Measurements from ENCODE around the gene NCOA6. TPM values are rescaled to one million over a fixed set of nuclear protein-coding genes. Genes with fewer than 3 reads are reported as not detected.
A peak's percentile ranks its signal among the peaks of the same experiment; 100 is the strongest.

Gene NCOA6
- 10.0 TPM for total RNA-seq

- DNase-seq (ENCODE audit: low read depth in 2 of 3, low spot score in 2 of 3) = peak; percentile 69 to 84 (median 82)
Observed at GRCh38 chr20:34825530-34826362, at the start of gene NCOA6. NCOA6 (minus strand) TSS chr20:34825651; CDS start chr20:34782355, 43,296 bp downstream.

- DNase-seq (ENCODE audit: low read depth in 2 of 3, low spot score in 2 of 3) = peak in 2 of 3 donors; percentile 63 to 79
Observed at GRCh38 chr20:34874094-34874654, 48.7 kb upstream of the NCOA6 start.

DNA sequence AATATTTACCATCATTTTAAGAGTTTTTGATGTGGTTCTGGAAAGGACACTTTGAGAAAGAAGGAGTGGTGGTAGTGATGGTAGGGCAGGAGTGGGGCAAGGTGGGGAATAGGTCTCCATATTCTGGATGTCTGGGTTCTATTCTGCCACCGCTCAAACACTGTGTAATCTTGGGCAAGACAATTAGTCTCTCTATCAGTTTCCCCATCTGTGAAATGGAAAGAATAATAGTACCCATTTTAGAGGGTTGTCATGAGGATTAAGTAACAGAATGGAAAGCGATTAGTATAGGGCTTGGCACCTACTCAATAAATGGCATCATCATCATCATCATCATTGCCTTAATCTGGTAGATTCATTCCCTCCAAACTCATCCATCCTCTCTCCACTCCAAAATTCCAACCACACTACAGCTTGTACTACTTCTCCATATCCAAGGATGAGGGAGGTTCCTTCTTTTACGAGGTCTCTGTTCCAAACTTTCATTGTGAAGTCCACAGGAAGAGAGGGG is 48.2 kb upstream of the NCOA6 start:
- no peak for DNase-seq (ENCODE audit: low read depth in 2 of 3, low spot score in 2 of 3)

DNA sequence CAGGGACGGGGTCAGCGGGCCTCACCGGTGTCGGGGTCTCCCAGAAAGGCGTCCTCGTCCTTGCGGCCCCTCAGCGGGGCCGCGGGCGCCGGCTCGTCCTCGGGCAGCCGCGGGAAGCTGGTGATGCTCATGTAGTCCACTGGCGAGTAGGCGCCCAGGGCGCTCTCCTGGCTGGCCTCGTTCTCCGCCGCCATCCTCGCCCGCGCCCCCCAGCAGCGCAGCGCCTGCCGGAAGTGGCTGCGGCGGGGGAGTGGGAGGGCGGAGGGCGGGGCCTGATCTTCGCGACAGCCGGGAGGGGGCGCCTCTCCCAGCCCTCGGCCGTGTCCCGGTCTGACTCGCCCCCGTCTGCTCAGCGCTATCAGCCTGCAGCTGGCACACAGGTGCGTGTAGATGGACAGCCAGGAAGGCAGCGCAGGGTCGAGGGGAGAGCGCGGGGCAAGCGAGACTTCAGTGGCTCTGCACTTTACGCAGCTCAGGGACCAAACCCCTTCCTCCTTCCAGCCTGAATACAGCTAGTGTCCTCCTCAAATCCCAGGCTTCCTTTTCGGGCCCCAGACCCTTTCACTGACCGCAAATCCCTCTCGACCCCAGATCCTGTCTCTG is 47.3 kb upstream of the NCOA6 start, which contains the start of gene GGT7:
Gene GGT7, minus strand, starts transcription at position 235 of the 603 bp plus-strand sequence. Its CDS starts 41 bp downstream, at position 194.
- DNase-seq (ENCODE audit: low read depth in 2 of 3, low spot score in 2 of 3) = peak; percentile 70 to 81 (median 79)

DNA sequence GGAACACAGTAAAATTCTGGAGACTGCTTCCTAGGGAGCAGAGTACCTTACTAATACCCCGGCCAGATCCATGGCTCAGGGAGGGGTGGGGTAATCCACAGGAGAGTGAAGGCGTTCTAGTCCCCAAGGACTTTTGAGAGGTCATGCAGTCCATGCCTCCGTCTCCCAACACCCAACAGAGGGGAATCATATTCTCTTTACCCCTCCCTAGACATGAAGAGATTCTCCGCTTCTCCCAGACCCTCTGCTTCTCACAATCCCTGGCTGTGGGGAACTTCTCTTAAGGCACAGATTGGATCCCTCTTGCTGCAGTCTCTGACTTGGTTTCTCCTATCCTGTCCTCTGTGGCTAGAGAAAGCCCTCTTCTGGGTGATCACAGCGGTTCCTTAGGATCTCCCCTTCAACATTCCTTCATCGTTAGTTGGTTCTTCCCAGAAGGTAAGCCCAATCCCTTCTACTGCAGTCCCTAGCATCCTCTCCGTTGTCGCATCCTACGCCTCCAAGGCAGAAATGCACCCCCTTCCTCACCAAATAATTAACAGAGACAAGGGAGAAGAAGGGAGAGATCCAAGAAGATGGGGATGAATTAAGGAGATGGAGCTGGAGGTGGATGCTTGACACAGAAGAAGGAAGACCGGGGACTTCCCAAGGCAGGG is 46.6 kb upstream of the NCOA6 start:
- DNase-seq (ENCODE audit: low read depth in 2 of 3, low spot score in 2 of 3) = peak in 1 of 3 donors; percentile 12

GRCh38 chr20:34871320-34871926 is 46.0 kb upstream of the NCOA6 start:
- DNase-seq (ENCODE audit: low read depth in 2 of 3, low spot score in 2 of 3) = no peak

GRCh38 chr20:34864216-34864615 is 38.8 kb upstream of the NCOA6 start:
- no peak for DNase-seq (ENCODE audit: low read depth in 2 of 3, low spot score in 2 of 3)

GRCh38 chr20:34863421-34863965 is 38.0 kb upstream of the NCOA6 start:
- no peak for DNase-seq (ENCODE audit: low read depth in 2 of 3, low spot score in 2 of 3)

DNA sequence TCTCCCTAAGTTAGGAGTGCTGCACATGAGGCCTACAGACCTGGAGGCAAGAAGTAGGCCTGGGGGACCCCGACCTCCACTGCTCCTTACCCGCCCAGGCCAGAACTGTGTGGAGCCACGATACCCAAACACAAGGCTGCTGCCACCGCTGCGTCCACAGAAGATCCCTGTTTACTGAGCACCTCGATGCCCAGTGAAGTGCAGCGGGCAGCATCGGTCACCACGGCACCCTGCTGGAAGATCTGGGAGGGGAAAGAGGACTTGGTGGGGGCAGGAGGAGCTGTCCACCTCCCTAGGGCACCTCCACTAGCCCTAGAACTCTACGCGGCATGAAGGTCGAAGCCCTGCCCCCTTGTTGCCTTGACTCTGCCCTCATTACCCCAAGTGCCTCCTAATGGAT is 37.3 kb upstream of the NCOA6 start:
- DNase-seq (ENCODE audit: low read depth in 2 of 3, low spot score in 2 of 3) = no peak

DNA sequence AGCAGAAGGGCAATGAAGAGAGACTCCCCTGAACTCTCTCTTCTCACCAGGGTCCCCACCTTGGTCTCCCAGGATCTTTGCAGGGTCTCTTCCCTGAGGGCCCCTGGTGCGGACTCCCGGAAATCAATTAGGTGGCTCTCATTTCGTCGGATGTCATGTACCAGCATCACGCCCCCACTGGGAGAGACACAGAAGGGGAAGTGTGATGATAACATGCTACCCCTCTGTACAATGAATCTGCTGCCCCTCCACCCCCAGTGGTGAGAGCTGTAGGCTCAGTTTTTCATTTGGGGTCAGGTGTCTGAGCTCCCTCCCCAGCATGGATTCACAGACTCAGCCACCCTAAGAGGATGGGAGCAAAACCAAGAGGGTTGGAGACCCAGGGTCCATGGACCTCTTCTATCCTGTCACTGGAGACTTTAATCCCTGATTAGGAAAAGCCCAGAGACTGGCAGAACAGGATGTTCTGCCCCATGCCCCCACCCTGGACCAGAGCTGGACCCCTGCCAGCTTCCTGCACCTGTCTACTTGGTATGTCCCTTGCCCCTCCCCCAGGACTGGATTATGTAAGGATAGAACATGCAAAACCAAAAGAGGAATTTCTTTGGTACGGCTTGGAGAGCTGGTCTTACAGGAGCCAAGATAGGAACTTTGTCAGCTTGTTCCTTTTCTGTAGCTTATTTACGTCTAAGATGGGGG is 36.1 kb upstream of the NCOA6 start:
- no peak for DNase-seq (ENCODE audit: low read depth in 2 of 3, low spot score in 2 of 3)

GRCh38 chr20:34859826-34860545 is 34.5 kb upstream of the NCOA6 start:
- no peak for DNase-seq (ENCODE audit: low read depth in 2 of 3, low spot score in 2 of 3)

DNA sequence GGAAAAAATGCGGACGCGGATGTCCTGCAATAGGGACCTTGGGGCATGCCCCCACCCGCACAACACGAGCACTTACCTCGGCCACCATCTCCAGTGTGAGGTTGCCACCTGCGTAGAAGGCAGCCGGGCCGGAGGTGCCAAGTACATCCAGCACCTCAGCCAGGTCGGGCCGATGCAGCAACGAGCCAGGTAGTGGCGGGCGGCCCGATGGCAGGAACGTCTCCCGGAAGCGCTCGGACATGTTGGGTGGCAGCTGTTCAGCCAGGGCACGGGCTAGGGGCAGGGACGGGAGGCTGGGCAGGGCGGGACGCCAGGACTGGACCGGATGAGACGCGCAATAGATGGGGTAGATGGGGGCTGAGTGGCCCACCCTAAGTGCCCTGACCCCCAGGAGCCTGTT is 33.9 kb upstream of the NCOA6 start:
- no peak for DNase-seq (ENCODE audit: low read depth in 2 of 3, low spot score in 2 of 3)

- no peak for DNase-seq (ENCODE audit: low read depth in 2 of 3, low spot score in 2 of 3)
Observed at GRCh38 chr20:34852298-34852697, 26.8 kb upstream of the NCOA6 start.

DNA sequence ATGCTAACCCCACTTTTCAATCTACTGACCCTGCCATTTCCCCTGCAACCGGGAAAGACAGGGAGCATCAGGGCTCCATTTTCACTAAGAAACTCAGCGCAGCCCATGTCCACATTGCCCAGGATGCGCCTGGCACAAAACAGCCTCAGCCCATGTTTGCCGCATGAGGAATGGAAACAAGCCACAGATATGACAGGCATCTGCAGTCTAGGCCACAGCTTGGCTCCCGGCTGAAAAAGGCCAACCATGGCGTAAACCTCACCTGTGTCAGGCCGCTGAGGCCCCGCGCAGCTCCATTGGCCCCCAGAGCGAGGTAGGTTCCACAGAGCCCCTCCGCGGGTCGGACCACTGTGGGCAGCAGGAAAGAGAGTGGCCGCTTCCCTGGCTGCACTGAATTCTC is 25.5 kb upstream of the NCOA6 start:
- DNase-seq (ENCODE audit: low read depth in 2 of 3, low spot score in 2 of 3) = no peak

- no peak for DNase-seq (ENCODE audit: low read depth in 2 of 3, low spot score in 2 of 3)
Observed at GRCh38 chr20:34849778-34850177, 24.3 kb upstream of the NCOA6 start.

DNA sequence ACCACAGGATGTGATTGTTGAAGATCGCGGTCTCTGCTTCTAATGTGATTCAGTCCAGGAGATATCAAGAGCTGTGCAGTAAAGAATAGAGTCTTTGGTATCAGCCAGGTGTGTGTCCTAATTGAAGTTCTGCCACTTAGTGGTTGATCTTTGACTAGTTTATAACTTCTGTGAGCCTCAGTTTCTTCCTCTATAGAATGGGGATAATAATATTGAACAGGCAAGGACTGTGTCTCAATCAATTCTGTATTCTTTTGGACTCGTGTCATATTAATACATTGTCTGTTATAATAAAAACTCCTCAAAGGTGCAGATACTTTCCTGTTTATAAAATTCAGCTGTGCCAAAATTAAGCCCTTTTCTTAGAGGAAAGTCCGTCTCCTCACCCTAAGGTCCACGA is 23.1 kb upstream of the NCOA6 start:
- DNase-seq (ENCODE audit: low read depth in 2 of 3, low spot score in 2 of 3) = no peak

DNA sequence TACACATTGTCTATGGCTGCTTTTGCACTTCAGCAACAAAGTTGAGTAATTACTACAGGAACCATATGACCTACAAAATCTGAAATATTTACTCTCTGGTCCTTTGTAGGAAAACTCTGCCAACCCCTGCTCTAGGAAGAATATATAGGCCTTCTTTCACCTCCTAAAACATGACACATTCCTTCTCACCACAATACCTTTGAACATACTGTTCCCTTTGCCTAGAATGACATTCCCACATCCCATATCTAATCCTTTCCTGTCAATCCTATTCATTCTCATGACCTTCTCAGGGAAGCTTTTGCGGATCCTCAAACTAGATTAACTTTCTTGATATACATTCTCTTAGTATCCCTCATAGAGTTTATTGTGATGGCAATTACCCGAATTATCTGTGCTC is 18.0 kb upstream of the NCOA6 start:
- DNase-seq (ENCODE audit: low read depth in 2 of 3, low spot score in 2 of 3) = no peak

DNA sequence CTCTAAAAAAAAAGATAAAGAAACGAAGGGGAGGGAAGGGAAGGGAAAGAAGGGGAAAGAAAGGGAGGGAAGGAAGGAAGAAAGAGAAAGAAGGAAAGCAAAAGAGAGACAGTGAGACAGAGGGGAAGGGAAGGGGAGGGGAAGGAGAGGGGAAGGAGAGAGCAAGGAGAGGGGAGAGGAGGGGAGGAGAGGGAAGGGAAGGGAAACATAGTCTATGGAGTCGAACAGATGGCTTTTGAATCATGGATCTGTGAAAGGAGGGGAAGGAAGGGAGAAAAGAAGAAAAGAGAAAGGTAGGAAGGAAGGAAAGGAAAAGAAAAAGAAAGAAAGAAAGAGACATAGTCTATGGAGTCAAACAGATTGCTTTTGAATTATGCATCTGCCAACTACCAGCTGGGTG is 16.7 kb upstream of the NCOA6 start:
- no peak for DNase-seq (ENCODE audit: low read depth in 2 of 3, low spot score in 2 of 3)

DNA sequence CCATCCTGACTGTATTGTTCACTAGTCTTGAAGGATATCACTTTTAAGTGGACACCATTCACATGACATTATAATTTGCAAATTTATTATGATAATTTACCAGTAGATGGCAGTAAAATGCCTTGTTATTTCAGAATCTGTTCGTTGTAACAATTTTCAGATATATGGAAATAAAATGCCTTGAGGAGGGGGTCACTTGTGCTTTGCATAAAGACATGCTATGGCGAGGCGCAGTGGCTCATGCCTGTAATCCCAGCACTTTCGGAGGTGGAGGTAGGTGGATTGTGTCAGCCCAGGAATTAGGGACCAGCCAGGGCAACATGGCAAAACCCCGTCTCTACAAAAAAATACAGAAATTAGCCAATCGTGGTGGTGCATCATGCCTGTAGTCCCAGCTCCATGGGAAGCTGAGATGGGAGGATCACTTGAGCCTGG is 9.0 kb upstream of the NCOA6 start:
- DNase-seq (ENCODE audit: low read depth in 2 of 3, low spot score in 2 of 3) = peak; percentile 7 to 71 (median 24)

Data from hematopoietic multipotent progenitor cell (in vitro differentiated cells).